HL-60 (cell line): ENCODE results near the gene CANT1.

ENCODE experiments used
- SPI1 ChIP-seq: IDR thresholded peaks from 2 replicates; pipeline ENCODE4 v1.6.1; 2012; ENCODE audit warnings: low read depth, mild to moderate bottlenecking, borderline replicate concordance
- TF ChIP-seq, protein P1 (sequence below): IDR thresholded peaks from one replicate; pipeline ENCODE4 v1.5.1; 2011; ENCODE audit warnings: low read length, control low read depth, inconsistent platforms; ENCODE audit not compliant: insufficient read depth

DNA sequence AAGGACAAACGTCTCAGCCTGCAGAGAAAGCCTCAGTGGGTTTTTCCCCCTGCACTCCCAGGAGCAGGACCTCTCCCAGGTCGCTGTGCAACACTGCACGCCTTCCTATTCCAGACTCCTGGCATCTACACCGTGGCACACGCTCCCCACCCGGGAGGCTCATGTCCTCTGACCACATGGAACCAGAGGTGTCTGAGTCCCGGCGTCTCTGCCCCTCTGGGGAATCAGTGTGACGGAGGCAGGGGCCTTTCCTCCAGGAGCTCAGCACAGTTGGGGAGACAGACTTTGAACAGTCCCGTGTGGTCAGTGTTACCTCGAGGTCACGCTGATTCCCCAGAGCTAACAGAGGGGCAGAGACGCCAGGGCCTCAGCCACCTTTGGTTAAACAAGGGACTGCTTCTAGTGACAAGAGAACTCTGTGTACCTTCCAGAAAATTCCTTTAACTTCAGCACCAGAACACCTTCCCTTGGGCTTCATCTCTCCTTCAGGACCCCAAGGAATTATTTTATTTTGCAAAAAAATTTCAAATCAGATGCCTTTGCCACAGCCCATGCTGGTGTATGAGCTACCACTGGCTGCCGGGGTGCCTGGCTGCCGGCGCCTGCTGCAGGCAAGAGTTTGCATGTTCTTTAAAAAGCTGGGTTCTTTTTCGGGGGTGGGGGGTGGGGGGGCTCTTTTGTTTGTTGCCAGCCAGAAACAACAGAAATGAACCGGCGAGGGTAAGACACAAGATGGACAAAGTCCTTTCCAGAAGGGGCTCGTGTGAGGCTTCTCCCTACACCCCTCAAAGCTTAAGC is 6.6 kb downstream of the CANT1 start:
- TF ChIP-seq, protein P1, sequence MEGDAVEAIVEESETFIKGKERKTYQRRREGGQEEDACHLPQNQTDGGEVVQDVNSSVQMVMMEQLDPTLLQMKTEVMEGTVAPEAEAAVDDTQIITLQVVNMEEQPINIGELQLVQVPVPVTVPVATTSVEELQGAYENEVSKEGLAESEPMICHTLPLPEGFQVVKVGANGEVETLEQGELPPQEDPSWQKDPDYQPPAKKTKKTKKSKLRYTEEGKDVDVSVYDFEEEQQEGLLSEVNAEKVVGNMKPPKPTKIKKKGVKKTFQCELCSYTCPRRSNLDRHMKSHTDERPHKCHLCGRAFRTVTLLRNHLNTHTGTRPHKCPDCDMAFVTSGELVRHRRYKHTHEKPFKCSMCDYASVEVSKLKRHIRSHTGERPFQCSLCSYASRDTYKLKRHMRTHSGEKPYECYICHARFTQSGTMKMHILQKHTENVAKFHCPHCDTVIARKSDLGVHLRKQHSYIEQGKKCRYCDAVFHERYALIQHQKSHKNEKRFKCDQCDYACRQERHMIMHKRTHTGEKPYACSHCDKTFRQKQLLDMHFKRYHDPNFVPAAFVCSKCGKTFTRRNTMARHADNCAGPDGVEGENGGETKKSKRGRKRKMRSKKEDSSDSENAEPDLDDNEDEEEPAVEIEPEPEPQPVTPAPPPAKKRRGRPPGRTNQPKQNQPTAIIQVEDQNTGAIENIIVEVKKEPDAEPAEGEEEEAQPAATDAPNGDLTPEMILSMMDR = no peak
- no peak for TF ChIP-seq SPI1
